HG02840 (cell line): ENCODE results near the gene HOXC13.

Experiments
- ATAC-seq: cut with Tn5 transposase; IDR thresholded peaks from one replicate; pipeline ENCODE4 v1.9.1; 2021; ENCODE audit warnings: mild to moderate bottlenecking, moderate library complexity, moderate number of reproducible peaks; ENCODE audit not compliant: unreplicated experiment, low FRiP score

HOXC13 gene

GRCh38 chr12:53937596-53938325, 870 bp upstream of the HOXC13 start:
- no peak for ATAC-seq

GRCh38 chr12:53939141-53940108, 794 bp downstream of the HOXC13 start:
- ATAC-seq = no peak

DNA sequence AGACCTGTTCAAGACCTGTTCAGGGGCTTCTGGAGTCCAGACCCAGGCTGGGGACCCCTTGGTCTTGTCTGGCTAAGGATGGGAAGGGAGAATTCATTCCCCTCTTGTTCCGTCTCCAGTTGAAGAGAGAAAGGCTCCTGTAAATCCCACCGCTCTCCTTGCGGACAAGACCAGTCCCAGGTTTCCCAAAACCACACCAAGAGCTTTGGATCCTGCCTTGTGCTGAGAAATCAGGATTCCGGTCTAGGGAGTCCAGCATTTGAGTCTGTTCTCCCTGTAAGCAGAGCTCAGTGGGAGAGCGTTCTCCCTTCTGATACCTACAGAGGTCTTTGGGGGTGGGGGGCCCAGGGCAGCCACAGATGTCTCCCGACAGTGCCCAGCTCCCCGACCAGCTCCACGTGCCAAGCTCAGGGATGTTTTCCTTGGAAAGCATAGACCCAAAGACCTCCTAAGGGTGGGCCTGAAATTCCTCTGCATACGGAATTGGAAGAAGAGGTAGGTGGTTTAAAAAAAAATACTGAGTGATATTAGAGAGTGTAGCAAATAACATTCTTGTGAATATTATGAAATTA, 1.9 kb downstream of the HOXC13 start:
- ATAC-seq = no peak

DNA sequence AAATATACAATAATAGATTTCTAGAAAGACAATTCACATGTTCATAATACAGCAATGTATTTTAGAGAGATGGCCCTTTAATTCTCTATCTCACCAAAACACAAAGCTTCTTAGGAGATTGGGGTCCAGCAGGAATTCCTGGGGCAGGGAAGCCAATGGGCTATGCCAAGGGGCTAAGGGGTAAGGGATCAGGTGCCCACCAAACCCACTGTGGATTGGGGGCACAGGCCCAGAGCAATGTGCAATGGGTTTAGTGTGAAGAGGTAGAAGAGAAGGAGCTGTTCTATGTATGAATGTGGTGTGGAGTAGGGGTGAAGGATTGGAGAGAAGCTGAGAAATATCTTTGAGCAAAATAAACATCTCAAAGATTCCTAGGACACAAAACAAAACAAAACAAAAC, 2.6 kb downstream of the HOXC13 start:
- ATAC-seq = no peak

- ATAC-seq = no peak
Measured at GRCh38 chr12:53941750-53942149, 3.1 kb downstream of the HOXC13 start.

- no peak for ATAC-seq
Measured at GRCh38 chr12:53942467-53942997, 3.9 kb downstream of the HOXC13 start.

DNA sequence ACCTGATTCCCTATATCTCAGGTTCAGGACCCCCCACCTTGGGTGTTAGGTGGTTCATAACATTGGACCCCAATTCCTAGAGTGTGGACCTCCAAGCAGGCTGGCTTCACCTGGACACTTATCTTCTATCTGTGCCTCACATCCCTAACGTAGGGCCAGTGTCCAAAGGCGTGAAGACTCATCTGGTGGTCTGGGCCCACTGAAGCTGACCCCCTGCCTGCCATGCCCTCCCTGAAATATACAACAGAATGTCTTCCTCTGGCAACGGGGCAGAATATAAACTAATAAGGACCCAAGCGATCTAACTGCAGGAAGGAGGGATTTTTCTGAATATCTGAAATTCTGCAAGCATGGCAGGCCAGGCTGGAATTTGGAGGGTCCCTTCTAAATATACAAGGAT, 5.6 kb downstream of the HOXC13 start:
- ATAC-seq = no peak

GRCh38 chr12:53944907-53945847, 6.5 kb downstream of the HOXC13 start:
- ATAC-seq = no peak

GRCh38 chr12:53947743-53948142, 9.1 kb downstream of the HOXC13 start:
- ATAC-seq = no peak

GRCh38 chr12:53948650-53949593, 10.3 kb downstream of the HOXC13 start:
- ATAC-seq = no peak

DNA sequence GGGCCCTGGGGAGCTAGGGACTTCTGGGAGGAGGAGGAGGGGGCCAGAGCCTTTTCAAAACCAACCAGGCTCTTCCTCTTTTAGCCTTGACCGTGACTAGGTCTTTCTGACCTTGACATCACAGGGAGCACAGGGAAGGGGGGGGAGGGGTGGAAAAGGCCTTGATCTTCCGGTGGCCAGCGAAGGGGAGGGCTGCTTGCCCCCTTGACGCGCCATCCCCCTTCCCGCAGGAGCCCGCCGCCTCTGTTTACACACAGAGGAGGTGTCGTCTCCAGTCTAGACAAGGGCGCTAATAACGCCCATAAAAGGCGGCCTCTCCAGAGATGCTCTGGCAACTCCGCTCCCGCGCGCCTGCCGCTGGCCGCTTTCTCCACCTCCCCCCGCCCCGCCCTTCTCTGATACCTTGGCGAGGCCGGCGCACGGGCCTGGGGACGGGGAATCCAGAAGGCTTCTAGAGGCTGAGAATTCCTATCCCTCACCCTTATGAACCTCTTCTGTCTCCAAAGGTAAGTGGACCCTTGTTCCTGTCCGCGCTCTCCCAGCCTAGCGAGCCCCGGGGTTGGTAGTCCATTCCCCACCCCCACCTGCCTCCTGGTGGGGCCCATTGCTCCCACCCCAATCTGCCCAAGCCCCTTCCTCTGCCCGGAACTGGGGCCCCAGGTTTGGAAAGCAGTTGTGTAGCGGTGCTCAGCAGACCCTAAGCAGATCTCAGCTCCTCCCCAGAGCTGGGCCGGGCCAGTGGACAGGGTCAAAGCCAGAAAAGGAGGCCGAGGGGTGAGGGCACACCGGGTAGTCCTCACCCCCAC, 11.2 kb downstream of the HOXC13 start:
- ATAC-seq = no peak

- no peak for ATAC-seq
Measured at GRCh38 chr12:53950437-53950773, 11.8 kb downstream of the HOXC13 start.

DNA sequence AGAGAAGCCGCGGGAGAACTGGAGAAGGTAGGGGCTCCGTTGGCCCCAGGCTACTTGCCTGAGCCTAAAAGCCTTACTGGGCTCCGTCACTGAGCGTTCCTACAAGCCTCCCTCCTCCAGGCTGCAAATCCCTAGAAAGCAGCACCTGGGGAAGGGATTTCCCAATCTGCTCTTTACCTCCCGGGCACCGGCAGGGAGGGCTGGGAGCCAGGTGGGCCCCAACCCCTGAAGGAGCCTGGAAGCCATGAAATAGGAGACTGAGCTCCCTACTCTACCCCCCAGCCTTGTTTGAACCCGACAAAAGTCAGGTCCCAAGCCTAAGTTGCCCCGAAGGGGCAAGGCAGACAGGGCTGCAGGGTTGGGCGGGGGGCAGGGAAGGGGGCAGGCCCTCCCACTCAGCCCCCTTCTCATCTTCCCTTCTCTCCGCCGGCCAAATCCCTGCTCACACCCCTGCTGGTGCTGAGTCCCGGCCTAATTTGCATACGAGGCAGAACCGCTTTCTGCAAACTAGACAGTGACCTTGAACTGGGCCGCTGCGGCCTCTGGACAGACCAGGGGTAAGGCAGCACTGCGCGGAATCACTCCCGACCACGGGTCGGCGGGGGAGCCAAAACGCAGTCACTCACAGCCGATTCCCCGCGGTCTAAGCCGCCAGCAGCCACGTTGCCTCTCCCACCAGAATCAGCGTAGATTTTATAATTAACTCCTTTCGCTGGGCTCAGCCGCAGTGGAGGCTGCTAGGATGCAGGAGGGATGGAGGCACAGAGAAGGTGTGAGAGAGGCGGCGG, 12.4 kb downstream of the HOXC13 start:
- ATAC-seq = no peak

GRCh38 chr12:53951577-53952334, 13.1 kb downstream of the HOXC13 start:
- ATAC-seq = no peak

- no peak for ATAC-seq
Measured at GRCh38 chr12:53952335-53952694, 13.7 kb downstream of the HOXC13 start.

DNA sequence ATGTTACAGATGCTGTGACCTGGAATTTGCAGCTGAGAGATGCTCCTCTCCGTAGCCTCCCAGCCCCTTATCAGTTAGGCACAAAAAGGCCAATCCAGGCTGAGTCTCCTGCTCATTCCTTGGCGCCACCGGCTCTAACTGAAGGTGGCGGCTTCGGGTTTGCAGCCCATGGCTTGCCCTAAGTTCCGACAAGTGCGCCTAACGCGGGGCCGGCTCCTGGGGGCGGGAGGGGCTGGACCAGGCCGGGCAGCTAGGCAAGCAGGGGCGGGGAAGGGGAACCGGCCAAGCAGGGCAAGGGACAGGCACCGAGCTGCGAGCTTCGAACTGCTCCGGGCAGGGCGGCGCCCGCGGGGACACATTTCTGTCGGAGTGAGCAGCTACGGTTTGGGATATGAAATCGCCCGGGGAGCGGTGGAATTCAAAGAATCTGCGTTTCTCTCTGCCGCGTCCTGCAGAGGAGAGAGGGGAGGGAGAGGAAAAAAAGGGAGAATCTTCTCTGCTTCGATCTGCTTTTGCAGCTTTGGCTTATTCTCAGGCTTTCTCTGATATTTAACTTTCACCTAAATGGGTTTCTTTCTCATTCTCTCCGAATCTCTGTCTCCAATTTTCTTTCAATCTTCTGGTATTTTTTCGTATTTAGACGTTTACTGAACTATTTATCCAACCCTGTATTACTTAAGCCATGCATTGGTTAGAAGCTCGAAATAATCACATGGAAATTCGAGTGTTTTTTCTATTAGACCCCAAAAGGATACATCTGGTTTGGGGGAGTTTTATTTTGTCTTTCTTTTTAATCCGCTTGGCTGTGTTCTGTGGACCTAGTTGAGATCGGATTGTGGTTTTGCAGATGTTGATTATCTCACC, 14.5 kb downstream of the HOXC13 start:
- no peak for ATAC-seq
